Endometrial microvascular endothelial cells (primary cell): ENCODE data around the gene AKT2. TPM values are rescaled to one million over a fixed set of nuclear protein-coding genes. Genes with fewer than 3 reads are reported as not detected.

Source experiments
- in situ Hi-C: cut with HindIII; loops from 2 replicates; pipeline ENCODE4 v1.10.0; 2017; ENCODE audit warnings: low sequenced_read_pairs, low pct_unique_long_range_greater_than_20kb; ENCODE audit errors: inconsistent ontology term
- total RNA-seq: library from RNA; depleted of rRNA; stranded (reverse); fragments of >200 nt; gene quantifications from one replicate; pipeline ENCODE4 v1.2.3, GENCODE V29; 2015; ENCODE audit errors: inconsistent ontology term

AKT2 gene
- total RNA-seq, 1 donor from 2014 or later = 26.2 TPM

DNA sequence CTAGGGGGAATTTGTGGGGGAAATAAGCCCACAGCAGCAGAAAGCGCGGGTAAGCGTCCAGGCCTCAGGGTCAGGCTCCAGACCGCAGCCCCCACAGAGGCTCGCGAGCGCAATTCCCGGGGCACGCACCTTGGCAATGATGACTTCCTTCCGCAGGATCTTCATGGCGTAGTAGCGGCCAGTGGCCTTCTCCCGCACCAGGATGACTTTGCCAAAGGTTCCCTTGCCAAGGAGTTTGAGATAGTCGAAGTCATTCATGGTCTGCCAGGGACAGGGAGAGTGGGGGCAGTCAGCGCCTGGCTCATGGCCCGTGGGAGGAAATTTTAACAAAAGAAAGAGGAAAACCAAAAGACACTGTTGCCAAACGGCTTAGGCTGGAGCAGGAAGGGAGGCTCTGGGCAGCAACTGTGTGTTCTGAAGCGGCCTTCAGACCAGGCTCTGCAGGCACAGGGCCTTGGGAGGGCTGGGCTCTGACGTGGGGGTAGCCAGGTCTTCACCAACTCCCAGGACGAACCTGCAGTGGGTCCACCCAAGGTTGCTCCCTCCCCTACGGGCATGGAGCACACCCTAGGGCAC lies 43.2 kb downstream of the AKT2 start:
- in situ Hi-C loops = no loop called here

DNA sequence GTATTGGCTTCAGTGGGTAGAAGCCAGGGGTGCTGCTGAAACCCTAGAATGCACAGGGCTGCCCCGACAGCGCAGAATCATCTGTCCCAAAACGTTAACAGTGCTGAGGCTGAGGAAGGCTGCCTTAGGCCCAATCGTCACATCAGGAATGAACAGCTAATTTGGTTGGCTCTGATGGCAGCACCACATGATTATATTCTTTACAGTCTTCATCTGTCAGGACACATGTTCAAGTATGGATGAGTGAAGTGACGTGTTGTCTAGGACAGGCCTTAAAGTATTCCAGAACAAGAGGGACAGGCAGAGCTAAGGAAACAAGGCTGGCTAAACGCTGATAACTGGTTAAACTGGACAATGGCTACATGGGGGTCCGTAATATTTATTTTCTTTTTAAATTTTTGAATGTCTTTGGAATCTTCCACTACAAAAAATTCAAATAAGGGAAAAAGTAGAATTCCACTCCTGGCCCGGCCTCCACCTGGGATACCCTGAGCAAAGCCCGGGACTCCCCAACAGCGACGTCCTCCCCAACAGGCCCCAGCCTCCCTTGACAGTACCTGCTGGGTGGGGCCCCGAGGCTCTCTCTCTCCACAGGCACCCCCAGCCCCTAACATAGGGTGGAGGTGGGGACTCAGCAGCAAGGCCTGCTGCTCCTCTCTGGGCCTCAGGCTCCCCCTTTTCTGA lies 43.9 kb downstream of the AKT2 start:
- in situ Hi-C loops = no loop called here

DNA sequence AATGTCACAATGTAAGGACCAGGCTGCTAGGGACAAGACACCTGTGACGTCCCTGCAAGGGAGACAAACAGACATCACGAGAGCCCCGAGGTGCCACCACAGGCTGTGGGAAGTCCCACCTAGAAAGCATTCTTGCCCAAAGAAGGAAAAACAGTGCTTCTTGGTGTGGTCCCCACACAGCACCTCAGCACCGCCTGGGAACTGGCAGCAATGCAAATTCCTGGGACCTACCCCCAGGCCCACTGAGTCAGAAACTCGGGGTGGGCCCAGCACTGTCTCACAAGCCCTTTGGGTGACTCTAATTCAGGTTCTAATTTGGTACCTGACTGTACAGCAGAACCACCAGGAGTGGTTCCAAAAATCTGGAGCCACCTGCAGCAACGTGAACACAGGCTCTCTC lies 44.8 kb downstream of the AKT2 start:
- in situ Hi-C loops = no loop called here

DNA sequence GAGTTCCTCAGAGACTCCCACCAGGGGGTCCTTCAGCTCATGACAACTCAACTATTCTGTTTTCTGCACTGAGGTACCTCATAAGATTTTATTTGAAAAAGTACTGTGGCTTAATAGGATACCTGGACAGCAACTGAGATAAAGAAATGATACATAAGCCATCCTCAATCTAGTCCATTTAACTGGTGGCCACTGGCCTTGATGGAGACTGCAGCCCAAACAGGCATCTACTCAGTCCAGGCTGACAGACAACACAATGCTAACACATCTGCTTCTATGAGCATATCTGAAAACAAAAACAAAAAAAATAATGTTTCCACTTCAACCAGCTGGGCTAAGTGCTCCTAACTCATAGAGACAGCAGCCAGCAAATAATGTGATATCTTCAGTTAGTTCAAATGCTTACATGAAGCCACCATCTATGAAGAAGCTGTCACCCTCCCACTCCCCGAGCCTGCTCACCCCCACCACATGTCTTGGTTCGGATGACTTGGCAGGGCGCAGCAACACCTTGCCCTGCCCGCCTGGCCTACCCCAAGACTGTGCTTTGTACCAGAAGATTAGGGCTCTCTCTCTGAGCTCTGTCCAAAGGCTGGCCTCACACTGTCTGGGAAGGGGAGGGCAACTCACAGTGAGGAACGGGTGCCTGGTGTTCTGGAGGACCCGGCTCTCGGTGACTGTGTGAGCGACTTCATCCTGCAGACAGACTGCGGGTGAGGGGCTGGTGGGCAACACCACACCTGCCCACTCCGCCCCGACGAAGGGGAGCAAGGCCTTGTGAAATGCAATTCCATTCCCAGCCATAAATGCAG lies 45.5 kb downstream of the AKT2 start:
- in situ Hi-C loops = no loop called here

DNA sequence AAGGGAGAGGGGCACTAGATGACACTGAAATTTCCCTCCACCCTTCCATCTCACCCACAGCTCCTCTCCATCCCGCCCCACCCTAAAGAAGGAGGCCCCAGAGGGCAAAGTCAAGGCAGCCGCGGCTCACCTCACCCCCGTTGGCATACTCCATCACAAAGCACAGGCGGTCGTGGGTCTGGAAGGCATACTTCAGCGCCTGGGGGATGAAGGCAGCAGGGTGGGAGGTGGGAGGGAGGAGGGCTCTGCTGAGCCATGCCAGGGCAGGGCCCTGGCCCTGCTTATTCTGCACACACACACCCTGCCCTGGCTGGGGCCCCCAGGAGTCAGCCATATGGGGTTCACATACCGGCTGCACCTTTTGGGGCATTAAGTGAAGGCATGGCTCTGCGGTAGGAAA lies 46.4 kb downstream of the AKT2 start:
- in situ Hi-C loops = no loop called here

DNA sequence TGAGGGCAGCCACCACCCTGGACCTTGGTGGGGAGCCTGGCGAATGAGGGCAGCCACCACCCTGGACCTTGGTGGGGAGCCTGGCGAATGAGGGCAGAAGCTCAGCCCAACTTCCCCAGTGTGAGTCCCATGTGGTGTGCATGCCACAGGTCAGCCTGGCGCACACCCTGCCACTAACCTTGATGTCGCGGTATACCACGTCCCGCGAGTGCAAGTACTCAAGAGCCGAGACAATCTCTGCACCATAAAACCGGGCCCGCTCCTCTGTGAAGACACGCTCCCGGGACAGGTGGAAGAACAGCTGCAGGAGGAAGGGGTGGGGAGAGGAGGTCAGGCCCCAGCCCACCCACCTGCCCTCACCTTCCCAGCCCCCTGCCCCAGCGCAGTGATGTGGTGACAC lies 47.4 kb downstream of the AKT2 start:
- in situ Hi-C loops = no loop called here

DNA sequence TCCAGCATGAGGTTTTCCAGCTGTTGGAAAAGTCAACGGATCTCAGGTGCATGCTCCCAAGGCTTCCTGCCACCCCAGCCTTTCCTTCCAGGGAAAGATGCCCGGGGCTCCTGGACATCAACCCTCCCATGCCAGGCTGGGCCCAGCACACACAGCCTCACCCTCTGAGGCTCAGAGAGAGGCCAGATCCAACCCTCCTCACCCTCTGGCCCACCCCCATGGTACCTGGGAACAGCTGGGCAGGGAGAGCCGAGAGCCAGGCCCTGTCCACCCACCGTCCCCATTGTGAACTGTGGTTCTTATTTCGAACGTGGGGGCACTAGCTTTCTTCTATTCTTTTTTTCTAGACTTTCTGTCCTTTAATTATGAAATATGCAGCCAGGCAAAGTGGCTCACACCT lies 48.8 kb downstream of the AKT2 start:
- in situ Hi-C loops = no loop called here

DNA sequence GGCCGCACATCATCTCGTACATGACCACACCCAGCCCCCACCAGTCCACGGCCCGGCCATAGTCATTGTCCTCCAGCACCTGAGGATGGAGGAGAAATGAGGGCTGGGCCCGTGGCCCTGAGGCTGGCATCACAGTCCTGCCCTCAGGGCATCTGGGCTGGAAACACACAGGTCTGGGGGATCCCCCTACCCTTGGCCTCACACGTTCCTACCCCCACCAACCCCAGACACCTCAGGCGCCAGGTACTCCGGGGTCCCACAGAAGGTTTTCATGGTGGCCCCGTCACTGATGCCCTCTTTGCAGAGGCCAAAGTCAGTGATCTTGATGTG lies 49.2 kb downstream of the AKT2 start:
- in situ Hi-C loops = no loop called here

DNA sequence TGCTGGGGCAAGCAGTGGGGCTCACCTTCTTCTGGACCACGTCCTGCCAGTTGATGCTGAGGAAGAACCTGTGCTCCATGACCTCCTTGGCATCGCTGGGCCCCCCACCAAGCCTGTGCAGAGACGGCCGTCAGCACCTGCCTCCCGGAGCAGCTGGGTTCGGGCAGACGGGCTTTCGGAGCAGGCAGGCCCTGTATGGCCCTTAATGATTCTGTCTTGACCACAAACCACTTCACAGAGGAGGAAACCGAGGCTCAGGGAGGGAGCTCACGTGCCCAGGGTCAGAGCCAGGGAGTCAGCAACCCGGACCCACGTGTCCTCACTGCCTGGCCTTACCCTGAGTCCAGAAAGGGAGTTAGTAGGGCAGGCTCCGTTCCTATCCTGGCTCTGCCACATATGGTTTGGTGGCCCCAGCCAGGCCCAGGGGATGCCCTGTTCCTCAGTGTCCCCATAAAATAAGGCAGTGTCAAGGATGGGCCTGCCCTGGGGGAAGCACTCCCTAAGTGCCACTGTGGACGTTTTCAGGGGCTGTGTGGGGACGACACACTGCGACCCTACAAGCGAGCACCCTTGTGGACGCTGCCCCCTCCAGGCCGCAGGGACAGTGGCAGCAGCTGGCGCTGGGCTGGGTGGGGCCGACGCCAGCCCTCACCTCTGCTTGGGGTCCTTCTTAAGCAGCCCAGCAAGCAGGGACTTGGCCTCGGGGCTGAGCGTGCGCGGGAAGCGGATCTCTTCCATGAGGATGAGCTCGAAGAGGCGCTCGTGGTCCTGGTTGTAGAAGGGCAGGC lies 49.7 kb downstream of the AKT2 start:
- in situ Hi-C loops = no loop called here

DNA sequence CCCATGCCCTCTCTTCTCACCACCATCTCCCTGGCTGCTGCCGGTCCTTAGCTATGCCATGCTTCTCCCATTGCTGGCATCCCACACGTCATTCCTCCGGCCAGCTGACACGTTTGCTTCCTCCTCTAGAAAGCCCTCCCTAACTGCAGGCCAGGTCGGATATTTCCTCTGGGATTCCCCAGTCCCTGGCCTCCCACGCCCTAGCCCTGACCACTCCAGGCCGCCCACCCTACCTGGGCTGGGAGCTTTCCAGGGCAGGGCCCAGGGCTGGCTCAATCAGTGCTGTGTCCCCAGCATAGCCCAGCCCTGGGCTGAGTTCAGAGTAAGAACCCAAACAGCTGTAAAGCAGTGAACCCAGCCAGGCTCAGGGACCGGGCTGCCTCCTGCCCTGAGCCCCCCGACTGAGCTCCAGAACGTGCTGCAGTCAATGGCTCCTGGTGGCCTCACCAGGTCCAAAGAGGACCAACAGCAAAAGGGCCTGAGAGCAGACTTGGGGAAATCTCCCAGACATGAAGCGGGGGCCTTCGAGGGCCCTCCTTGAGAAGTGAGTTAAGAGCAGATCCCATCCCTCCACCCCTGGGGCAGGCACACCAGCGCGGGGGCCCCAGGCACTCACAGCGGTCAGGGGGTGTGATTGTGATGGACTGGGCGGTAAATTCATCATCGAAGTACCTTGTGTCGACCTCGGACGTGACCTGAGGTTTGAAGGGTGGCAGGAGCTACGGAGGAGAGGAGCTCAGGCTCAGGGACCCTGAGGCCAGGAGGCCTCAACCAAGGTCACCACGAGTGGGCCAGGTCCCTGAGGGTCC lies 50.5 kb downstream of the AKT2 start:
- in situ Hi-C loops = no loop called here

DNA sequence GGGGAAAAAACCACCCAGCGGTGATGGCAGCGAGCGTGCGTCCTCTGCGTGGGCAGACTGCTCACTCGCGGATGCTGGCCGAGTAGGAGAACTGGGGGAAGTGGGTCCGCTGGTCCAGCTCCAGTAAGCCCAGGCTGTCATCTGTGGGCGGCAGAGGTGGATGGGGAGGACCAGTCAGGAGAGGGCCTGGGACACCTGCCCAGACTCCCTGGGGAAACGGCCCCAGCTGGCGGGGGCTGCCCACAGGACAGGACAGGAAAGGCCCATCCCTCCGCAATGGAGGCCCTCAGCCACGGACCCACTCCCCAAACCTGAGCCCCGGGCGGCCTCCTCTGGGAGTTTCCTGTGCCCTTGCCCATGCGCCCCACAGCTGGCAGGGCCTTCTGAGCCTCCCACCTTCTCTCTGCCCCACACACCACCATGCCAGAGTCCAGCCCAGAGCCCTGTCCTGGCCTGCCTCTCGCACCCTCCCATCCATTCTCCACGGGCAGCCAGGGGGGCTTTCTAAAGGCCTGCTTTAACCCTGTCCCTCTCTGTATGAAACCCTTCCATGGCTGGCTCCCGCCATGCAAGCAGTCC lies 51.2 kb downstream of the AKT2 start:
- in situ Hi-C loops = no loop called here

DNA sequence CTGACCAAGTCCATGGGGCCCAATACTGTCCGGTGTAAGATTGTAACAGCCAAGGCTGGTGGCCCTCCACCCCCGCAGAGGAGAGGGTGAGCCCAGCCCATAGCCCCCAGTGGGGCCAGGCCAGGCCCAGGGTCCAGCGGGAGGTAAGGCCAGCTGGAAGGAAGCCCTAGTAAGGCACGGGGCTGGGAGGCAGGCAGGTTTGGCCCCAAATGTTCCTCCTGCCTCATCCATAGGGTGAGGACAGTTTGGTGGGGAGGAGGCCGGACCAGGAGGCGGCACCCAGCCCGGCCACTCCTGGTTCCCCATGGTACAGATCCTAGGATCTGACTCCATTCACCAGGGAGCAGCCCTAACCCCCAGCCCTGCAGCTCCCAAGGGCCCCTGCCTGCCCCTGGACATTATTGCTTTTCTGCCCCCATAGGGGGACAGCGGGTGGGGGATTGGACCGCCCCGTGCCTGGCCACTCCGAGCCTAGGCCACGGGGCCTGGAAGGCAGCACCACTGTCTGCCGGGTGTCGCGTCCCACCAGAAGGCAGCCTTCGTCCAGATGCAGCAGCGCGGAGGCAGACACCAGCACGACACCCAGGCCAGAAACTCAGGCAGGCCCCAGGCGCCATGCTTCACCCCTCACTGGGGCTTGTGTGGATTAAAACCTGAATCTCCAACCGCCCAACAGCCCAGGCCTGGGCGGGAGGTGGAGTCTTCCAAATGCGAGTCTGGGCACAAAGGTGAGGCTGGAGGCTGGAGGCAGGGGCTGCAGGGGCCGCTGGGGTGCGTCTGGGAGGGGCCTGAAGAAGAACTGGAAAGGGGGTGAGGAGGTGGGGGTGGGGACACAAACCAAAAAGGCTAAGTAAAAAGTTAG lies 52.0 kb downstream of the AKT2 start:
- in situ Hi-C loops = no loop called here

DNA sequence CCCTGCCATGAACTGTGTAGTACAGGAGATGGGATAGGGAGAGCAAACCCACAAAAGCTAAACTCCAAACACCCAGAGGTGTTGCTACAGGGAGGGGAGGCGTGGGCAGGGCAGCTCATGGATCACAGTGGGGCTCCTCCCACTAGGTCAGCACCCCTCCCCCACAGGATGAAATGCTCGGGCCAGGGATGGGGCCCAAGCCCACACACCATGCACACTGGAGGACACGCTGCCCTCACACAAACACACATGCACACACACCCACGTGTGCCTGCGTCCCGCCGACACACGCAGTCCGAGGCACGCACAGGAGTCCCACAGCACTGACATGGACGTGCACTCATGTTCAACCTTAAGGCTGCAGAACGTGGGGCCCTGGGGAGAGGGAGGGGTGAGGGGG lies 52.7 kb downstream of the AKT2 start:
- in situ Hi-C loops = no loop called here

DNA sequence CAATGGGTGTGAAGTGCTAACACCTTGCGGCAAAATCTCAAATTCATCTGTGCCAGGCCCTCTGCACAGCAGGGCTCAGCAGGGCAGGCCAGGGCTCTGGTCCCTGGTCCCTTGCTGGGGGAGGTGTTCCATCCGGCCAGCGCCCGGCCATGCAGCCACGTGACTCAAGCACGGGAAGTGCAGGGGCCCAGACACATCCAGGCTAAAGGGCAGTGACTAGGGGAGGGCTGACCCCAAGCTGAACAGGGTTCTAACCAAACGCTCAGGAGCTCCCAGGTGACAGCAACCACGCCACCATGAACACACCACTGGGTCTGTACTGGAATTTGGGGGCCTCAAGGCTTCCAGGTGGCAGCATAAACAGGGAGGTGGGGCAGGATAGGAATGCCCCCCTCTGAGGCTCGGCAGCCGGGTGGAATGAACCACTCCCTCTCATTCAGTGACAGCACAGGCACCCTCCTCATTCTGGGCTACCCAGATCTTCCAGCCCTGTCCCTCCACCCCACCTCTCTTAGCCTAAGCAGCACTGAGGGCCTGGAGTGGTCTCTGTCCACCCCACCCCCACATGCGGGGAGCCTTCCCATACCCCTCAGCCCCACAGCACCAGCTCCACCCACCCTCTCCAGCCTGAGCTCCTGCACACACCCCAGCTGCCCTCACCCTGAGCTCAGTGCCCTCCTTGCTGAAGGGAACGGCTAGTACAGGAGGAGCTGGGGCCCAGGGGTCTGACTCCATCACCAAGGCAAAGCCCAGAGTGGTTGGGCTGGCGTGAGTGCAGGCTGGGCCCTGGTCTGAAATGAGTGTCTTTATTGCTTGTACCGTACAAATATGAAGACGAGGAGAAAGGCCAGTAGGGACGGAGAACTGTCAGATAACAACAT lies 53.4 kb downstream of the AKT2 start:
- in situ Hi-C loops = no loop called here

DNA sequence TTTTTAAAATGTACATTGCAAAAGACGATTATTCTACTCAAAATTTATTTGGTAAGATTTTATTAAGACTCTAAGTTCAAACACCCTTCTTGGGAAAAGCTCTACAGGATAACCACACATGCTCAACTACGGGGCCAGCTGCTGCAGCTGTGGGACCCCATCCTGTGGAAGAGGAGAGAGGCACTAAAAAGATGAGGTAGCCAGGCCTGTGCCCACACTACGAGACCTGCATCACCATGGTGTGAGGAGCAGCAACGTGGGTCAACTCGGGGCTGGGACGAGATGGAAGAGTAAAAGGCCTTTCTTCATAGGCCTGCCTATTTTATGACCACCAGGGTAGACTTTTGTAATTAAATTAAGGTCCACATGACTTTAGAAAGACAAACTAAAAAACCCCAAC lies 54.1 kb downstream of the AKT2 start:
- in situ Hi-C loops = no loop called here

DNA sequence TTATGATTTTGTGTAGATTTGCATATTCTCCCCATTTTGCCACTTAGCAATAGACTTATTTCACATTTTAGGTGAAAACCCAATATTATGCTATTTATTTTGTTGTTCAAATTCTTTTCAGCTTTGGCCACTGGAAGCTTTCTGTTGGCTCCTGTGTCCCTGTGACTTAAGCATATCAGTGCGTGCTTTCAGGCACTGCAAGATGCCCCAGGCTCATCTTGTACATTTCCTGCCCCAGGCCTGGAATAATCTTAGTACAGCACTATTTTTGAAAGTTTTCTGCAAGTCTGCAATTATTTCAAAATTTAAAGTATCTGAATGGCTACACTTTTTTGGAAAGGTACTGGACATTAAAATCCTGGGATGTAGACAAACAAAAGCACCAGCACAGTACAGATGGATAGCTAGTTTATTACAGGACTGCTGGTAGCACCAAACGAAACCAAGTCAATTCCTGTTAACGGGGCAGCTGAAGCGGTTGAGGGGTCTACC lies 55.2 kb downstream of the AKT2 start:
- in situ Hi-C loops = no loop called here

DNA sequence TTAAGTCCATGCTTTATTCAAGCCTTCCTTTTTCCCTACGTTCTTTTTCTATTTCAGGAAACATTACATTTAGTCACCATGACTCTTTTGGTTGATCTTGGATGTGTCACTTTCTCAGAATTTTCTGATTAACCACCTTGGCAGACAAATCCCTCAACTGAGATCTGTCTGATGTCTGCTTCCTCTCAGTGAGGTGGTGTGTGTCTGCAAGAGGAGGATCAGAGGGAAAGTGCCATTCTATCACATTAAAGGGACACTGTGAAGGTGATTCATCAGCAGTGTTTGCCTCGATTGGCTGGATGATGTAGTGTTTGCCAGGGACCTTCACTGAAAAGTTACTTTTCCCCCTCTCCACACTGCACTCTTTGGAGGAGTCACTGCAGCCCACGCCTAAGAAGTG lies 55.7 kb downstream of the AKT2 start:
- in situ Hi-C loops = no loop called here
